ENCODE data around the gene CD300C.
"Not testable (repeated sequence)": the region's sequence is repeated elsewhere in the genome, so short reads cannot be mapped to it uniquely, and the experiment has no call there.

Gene CD300C

GRCh38 chr17:74545843-74546230 is at the start of gene CD300C:
Gene CD300C (minus strand): TSS chr17:74546115. CDS start chr17:74545782, 333 bp downstream.
- DNase-seq (ENCODE audit: low read depth in 2 of 2), result no peak

GRCh38 chr17:74595037-74595750 is 49.3 kb upstream of the CD300C start:
- no peak for DNase-seq (ENCODE audit: low read depth in 2 of 2)

DNA sequence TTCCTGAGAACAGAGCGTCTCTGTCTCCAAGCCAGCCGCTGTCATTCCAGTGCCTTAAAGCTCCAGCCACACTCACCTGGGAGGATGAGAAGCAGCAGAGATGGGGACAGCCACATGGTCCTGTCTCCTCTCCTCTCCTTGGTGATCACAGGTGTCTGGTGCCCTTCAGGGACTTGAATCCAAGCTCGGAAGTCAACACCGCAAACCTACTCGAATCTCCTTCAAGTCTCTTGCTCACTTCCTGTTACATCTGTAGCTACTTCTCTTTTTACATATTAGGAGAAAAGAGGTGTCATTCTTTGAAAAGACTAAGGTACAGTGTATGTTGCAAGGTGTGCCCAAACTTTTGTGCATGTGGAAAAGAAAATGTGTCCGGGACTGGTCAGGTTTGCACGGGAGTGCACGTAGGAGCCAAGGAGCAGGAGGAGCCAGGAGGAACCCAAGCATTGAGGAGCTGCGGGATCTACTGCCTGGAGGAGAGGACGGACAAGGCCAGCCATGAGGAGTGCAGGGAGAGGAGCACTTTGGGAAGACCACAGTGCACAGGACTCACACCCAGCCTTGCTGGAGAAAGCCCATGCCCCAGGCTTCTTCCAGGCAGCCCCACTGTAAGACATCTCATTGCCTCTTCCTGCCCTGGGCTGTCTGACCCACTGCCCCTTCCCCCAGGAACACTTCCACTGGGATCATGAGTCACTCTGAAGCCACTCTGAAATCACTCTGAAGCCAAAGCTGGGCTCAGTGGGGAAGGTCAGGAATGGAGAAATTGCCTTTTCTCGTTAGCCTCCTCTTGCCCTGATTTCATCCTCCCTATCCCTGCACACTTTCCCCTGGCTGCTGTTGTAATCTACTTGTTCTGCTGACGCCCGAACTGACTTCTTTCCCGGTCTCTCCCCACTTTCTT is 46.4 kb upstream of the CD300C start, which contains the start of gene CD300LD:
TSS of gene CD300LD (minus strand) at position 197 of the 904 bp plus-strand sequence. CDS start at position 116, 81 bp downstream.
- no peak for DNase-seq (ENCODE audit: low read depth in 2 of 2)

GRCh38 chr17:74591503-74591902 is 45.6 kb upstream of the CD300C start:
- DNase-seq (ENCODE audit: low read depth in 2 of 2), result no peak

- no peak for DNase-seq (ENCODE audit: low read depth in 2 of 2)
These were observed 39.8 kb upstream of the CD300C start for GRCh38 chr17:74585711-74586110.

GRCh38 chr17:74584292-74585060 is 38.6 kb upstream of the CD300C start:
- no peak for DNase-seq (ENCODE audit: low read depth in 2 of 2)

DNA sequence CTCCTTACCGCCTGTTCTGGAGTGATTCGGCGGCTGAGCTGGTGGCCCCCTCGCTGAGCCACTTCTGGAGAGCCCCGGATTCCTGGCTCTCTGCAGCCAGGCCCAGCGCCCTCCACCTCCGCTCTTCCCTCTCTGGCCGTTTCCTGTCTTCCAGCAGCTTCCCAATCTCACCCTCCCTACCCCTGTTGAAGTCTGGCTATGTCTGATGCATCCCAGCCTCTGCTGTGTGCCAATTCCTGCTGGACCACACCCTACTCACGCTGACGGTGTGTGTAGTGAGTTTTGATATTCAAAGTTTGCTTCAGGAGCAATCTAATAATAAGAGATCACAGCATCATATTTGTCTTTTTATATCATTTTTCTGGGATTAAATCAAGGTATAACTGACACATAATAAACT is 36.7 kb upstream of the CD300C start:
- no peak for DNase-seq (ENCODE audit: low read depth in 2 of 2)

- no peak for DNase-seq (ENCODE audit: low read depth in 2 of 2)
These were observed 34.0 kb upstream of the CD300C start for GRCh38 chr17:74579900-74580299.

DNA sequence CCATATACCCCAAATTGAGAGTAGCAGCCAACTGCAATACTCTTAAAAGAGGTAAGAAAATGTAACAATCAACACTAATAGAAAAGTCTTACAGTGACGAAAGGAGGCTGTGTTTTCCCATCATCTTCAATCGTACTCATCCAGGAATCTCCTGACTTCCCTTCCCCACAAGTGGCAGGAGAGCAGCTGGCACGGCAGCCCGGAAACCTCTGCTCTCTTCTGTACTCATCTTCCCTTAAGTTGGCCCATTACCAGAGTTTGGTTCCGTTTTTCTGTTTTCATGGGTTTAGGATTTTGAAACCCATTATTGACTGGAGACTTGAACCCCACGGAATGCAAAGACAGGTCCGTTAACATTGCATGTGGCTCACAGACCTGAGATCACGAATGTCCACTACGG is 33.1 kb upstream of the CD300C start:
- DNase-seq (ENCODE audit: low read depth in 2 of 2), result no peak

- DNase-seq (ENCODE audit: low read depth in 2 of 2), result no peak
These were observed 28.7 kb upstream of the CD300C start for GRCh38 chr17:74574489-74575142.

DNA sequence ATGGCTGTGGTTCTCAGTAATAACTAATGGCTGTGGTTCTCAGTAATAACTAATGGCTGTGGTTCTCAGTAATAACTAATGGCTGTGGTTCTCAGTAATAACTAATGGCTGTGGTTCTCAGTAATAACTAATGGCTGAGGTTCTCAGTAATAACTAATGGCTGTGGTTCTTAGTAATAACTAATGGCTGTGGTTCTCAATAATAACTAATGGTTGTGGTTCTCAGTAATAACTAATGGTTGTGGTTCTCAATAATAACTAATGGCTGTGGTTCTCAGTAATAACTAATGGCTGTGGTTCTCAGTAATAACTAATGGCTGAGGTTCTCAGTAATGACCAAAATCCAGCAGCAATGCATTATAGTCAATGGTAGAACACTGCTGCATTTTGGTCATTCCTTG is 27.7 kb upstream of the CD300C start:
- not testable (repeated sequence) for DNase-seq (ENCODE audit: low read depth in 2 of 2)

DNA sequence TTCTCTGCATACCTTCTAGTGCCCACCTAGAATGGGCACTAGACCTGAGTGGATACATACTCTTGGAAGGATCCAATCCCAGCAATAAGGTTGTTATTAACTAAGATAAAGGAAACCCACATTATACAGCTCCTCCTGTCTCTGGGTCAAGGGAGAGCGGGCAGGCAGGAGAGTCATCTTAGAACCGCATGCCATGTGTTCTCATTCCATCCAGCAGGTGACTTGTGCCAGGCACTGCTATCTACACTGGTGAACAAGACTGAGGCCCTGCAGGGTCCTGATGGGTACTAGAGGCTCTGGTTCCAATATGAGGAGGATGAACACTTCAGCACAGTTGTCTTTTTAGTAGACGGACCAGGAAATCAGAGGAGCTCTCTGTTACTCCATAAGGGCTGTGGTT is 27.3 kb upstream of the CD300C start:
- no peak for DNase-seq (ENCODE audit: low read depth in 2 of 2)

- no peak for DNase-seq (ENCODE audit: low read depth in 2 of 2)
These were observed 25.8 kb upstream of the CD300C start for GRCh38 chr17:74571621-74572270.

- DNase-seq (ENCODE audit: low read depth in 2 of 2), result no peak
These were observed 23.4 kb upstream of the CD300C start for GRCh38 chr17:74569020-74570003.

GRCh38 chr17:74568106-74568873 is 22.4 kb upstream of the CD300C start:
- DNase-seq (ENCODE audit: low read depth in 2 of 2), result no peak

GRCh38 chr17:74567397-74567796 is 21.5 kb upstream of the CD300C start, which contains the start of gene CD300H:
Gene CD300H (minus strand): TSS chr17:74567509.
- DNase-seq (ENCODE audit: low read depth in 2 of 2), result no peak

DNA sequence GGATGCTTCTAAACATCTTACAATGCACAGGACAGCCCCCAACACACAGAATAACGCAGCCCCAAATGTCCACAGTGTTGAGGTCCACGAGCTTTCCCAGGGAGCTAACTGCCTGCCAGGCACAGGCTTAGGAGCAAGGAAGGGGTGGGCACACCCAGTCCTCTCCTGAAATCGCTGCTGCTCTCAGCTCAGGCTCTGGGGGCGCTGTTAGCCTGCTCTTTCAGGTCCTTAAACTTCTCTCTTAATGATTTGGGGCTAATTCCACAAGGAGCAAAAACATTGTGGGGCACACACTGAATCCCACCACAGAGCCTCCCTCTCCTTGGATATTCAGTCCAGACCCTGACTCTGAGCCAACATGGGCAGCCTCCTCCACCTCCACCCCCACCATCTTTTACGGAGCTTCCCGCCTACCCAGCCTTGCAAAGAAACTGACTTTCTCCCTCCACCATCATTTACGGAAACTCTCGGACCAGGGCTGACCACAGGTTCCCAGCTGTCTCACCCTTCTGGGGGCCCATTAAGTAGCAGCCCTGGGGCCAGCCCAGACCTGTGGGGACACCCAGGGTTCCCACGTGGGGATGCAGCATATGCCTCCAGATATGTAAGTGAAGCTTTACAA is 20.3 kb upstream of the CD300C start:
- DNase-seq (ENCODE audit: low read depth in 2 of 2), result no peak

DNA sequence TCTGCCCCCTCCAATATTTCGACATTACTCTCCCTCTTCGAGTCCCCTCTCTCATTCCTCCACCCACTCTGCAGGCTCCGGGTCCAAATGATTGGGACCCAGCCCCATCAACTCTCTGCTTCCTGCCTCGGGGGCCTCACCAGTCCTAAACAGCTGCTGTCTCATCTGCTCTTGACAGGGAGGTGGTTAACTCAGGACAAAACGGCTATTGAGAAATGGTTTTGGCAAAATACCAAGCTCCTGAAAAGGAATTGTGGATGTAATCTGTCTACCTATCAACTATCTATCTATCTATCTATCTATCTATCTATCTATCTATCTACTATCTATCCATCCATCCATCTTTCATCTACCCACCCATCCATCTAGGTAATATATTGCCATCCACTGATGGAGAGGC is 19.2 kb upstream of the CD300C start:
- DNase-seq (ENCODE audit: low read depth in 2 of 2), result no peak

DNA sequence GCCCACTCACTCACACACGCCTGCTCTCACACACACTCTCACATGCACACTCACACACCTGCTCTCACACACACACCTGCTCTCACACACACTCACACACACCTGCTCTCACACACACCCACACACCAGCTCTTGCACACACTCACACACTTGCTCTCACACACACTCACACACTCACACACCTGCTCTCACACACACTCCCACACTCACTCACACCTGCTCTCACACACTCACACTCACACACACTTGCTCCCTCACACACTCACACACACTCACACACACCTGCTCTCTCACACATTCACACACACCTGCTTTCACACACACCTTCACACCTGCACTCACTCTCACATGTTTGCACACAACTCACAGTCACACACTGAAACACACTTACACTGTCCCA is 17.4 kb upstream of the CD300C start:
- DNase-seq (ENCODE audit: low read depth in 2 of 2), result no peak

All from stimulated activated CD8-positive, alpha-beta memory T cell treated with anti-CD3 and anti-CD28 coated beads, Interleukin-7, amount 100 ng/mL, for 4 hours (primary cell).